Right lobe of liver (tissue), 4 donors: Measurements from ENCODE around the gene NDUFAB1.

Experiments
- POLR2A ChIP-seq: fragments of 450-650 bp; IDR thresholded peaks from one replicate; pipeline ENCODE4 v1.6.1; 2017; ENCODE audit warnings: antibody characterized with exemption, mild to moderate bottlenecking
- TF ChIP-seq, protein P1 (sequence below), 4 donors: fragments of 200-600 bp in 3 of 4; fragments of 450-650 bp in 1 of 4; IDR thresholded peaks; one replicate each; pipeline versions ENCODE4 v1.5.1 to v1.8.0; 2016 to 2022; ENCODE audit warnings: antibody characterized with exemption in 4 of 4, mild to moderate bottlenecking in 2 of 4
- donor health status: DM: no; HTN: no; CAD: no.
- donor health status: DM: no; HTN: no; CAD: no.
- donor health status: DM: no; HTN: yes; CAD: no.

DNA sequence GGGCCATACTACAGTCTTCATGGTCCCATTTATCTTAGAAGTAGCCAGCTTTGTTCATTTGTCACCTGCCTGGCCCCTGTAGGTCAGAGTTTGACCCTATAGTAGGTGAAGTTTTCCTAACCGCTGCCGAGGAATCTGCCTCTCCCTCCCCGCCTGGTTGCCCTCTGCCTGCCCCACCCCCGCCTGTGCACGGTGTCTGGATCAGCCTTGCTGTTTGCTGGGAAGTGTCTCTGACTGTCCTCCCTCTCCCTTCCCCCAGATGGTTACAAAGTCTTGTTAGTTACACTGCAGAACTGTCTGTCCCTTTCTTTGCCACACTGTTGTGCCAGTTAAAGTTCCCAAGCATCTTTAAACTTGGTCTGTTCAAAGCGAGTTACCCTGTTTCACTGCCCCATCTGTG is 32.9 kb downstream of the NDUFAB1 start:
- TF ChIP-seq, protein P1, sequence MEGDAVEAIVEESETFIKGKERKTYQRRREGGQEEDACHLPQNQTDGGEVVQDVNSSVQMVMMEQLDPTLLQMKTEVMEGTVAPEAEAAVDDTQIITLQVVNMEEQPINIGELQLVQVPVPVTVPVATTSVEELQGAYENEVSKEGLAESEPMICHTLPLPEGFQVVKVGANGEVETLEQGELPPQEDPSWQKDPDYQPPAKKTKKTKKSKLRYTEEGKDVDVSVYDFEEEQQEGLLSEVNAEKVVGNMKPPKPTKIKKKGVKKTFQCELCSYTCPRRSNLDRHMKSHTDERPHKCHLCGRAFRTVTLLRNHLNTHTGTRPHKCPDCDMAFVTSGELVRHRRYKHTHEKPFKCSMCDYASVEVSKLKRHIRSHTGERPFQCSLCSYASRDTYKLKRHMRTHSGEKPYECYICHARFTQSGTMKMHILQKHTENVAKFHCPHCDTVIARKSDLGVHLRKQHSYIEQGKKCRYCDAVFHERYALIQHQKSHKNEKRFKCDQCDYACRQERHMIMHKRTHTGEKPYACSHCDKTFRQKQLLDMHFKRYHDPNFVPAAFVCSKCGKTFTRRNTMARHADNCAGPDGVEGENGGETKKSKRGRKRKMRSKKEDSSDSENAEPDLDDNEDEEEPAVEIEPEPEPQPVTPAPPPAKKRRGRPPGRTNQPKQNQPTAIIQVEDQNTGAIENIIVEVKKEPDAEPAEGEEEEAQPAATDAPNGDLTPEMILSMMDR (IDR thresholded peaks at IDR 0.05) = no peak
- no peak for TF ChIP-seq POLR2A
